GM18499 (cell line): Measurements from ENCODE around the gene FUT2.

Source experiments
- ATAC-seq: cut with Tn5 transposase; IDR thresholded peaks from one replicate; pipeline ENCODE4 v1.9.1; 2021; ENCODE audit warnings: moderate number of reproducible peaks; ENCODE audit not compliant: insufficient read depth, unreplicated experiment

FUT2 gene

GRCh38 chr19:48720613-48721296 lies 25.0 kb downstream of the FUT2 start:
- ATAC-seq = peak; percentile 72

GRCh38 chr19:48722196-48722708 lies 26.5 kb downstream of the FUT2 start:
- no peak for ATAC-seq

GRCh38 chr19:48724796-48725753 lies 29.3 kb downstream of the FUT2 start:
- ATAC-seq = no peak

GRCh38 chr19:48726556-48726955 lies 30.8 kb downstream of the FUT2 start:
- no peak for ATAC-seq

GRCh38 chr19:48728911-48729664 lies 33.3 kb downstream of the FUT2 start:
- ATAC-seq = no peak

- no peak for ATAC-seq
Observed at GRCh38 chr19:48731452-48731851, 35.7 kb downstream of the FUT2 start.

GRCh38 chr19:48734625-48735024 lies 38.9 kb downstream of the FUT2 start:
- no peak for ATAC-seq

- ATAC-seq = no peak
Observed at GRCh38 chr19:48735031-48735615, 39.4 kb downstream of the FUT2 start.

- ATAC-seq = no peak
Observed at GRCh38 chr19:48737360-48737998, 41.7 kb downstream of the FUT2 start.

GRCh38 chr19:48738557-48739403 lies 43.0 kb downstream of the FUT2 start:
- no peak for ATAC-seq

GRCh38 chr19:48739404-48740163 lies 43.8 kb downstream of the FUT2 start:
- no peak for ATAC-seq

- ATAC-seq = no peak
Observed at GRCh38 chr19:48740164-48740972, 44.6 kb downstream of the FUT2 start, which contains the start of gene RASIP1. RASIP1 (minus strand) TSS chr19:48740610; CDS start chr19:48740282, 328 bp downstream.

- no peak for ATAC-seq
Observed at GRCh38 chr19:48741129-48741999, 45.6 kb downstream of the FUT2 start.

GRCh38 chr19:48742096-48742495 lies 46.3 kb downstream of the FUT2 start:
- no peak for ATAC-seq

GRCh38 chr19:48745208-48745995 lies 49.6 kb downstream of the FUT2 start:
- ATAC-seq = no peak
